NCI-H187 (cell line): ENCODE results near the gene GALNT12.

Experiments
- DNase-seq, 2 experiments: peaks; one replicate each; lab custom pipeline; 2025; lab: John Stamatoyannopoulos, UW

GALNT12 gene, protein sequence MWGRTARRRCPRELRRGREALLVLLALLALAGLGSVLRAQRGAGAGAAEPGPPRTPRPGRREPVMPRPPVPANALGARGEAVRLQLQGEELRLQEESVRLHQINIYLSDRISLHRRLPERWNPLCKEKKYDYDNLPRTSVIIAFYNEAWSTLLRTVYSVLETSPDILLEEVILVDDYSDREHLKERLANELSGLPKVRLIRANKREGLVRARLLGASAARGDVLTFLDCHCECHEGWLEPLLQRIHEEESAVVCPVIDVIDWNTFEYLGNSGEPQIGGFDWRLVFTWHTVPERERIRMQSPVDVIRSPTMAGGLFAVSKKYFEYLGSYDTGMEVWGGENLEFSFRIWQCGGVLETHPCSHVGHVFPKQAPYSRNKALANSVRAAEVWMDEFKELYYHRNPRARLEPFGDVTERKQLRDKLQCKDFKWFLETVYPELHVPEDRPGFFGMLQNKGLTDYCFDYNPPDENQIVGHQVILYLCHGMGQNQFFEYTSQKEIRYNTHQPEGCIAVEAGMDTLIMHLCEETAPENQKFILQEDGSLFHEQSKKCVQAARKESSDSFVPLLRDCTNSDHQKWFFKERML

DNA sequence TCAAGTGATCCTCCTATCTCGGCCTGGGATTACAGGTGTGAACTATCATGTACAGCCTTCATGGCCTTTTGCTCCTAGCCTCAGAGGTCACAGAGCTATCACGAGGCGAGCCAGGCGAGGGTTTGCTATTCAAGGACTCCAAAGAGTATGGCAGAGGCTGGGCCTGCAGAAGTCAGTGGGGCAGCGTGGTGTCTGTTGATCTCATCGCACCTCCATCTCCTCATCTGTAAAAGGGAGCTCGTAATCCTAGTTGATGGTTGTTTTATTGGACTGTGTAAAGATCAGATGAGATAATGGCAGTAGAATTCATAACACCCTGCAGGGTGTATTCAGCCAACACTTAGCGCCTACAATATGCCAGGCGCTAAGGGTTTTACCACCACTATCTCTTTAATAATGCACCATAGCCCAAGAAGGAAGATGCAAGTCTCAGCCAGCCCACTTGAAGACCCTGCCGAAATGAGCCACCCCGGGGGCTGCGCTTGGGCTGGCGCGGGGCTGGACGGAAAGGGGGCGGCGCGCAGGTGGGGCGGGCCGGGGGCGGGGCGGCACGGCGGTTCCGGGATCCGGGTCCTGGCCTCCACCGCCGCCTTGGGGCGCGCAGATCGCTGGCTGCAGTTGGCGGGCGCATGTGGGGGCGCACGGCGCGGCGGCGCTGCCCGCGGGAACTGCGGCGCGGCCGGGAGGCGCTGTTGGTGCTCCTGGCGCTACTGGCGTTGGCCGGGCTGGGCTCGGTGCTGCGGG lies at the start of gene GALNT12:
TSS of gene GALNT12 (plus strand) at position 601 of the 744 bp plus-strand sequence. CDS start at position 630, 29 bp downstream.
- DNase-seq: no peak

DNA sequence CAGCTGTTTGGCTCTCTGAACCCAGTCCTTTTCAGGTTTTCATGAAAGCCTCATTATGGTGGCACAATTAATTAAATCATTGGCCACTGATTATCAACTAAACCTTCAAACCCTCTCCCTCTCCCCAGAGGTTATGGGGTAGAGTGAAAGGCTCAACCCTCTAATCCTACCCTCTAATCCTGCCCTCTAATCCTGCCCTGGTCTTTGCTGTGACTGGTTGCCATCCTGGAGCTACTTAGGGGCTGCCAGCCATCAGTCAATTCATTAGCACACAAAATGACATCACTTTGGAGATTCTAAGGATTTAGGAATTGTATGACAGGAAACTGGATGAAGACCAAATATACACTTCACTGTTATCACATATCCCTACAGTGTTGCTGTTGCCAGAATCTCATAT lies 47.2 kb upstream of the GALNT12 start:
- no peak for DNase-seq

DNA sequence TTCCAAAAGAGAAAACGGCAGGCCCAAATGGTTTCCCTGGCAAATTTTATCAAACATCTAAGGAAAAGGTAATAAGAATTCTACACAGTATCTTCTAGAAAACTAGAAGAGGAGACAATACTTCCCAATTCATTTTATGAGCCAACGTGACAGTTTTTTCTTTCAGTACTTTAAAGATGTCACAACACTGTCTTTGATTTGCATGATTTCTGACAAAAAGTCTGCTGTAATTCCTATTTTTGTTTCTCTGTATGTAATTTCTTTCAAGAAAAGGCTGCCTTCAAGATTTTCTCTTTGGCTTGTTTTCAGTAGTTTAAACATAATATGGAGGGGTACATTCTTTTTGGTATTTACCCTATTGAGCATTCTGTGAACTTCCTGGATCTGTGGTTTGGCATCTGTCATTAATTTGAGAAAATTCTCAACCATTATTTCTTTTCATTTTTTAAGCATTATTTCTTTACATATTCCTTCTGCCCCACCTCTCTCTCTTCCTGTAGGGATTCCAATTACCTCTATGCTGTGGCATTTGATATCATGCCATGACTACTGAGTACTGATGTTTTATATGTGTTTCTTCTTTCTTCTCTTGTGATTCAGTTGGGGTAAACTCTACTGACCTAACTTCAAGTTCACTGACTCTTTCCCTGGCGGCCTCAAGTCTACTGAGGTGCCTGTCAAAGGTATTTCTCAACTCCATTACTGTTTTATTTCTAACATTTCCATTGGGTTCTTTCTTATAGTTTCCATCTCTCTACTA lies 43.3 kb upstream of the GALNT12 start:
- DNase-seq: no peak

DNA sequence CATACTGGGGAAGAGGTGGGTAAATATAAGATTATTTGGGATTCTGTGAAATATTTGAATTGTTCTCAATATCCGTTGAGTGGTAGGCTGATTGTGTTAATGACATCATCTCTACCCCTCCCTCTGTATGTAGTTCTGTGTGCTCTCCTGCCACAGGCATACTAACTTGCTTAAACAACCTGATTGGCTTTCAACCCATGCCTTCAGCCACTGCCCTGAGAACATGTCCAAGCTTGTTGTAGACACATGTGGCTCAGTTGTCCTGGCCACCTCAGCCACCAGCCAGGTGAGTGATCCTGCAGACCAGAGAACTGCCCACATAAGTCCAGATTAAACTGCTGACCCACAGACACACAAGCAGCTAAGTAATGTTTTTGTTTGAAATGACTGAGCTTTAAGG lies 42.2 kb upstream of the GALNT12 start:
- no peak for DNase-seq

DNA sequence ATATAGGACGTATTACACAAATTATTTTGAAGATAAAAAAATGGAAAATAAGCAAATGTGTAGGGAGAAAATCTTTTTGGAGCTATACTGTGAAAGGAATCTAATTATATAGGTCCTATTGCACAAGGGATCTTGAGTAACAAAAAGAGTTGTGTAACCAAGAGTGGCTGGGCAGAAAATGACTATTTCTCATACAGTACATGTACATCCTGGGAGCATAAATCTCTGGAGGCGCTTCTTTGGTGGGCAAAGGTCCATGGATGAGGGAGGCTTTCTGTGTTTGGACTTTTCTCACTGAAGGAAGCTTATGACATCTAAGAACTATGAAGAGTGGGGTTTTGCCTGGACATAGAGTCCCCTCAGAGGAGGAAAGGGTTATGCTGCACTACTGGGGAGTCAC lies 40.9 kb upstream of the GALNT12 start:
- DNase-seq: no peak

DNA sequence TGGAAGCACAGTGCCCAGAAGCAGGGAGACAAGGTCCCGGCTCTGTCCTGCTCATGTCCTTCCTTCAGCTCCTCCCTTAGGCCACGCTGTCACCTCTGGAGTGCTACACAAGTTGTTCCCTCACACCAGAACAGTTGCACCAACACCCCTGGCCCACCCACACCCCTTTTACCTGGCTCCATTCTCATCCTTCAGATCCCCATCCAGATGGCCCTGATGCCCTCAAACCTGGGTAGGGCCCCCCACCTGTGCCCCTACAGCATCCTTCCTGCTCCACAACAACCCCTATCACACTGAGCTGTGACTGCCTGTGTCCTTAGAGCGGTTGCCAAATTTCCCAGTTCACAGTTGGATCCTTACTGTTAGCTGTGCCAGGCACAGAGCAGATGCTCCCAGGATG lies 40.3 kb upstream of the GALNT12 start:
- no peak for DNase-seq

DNA sequence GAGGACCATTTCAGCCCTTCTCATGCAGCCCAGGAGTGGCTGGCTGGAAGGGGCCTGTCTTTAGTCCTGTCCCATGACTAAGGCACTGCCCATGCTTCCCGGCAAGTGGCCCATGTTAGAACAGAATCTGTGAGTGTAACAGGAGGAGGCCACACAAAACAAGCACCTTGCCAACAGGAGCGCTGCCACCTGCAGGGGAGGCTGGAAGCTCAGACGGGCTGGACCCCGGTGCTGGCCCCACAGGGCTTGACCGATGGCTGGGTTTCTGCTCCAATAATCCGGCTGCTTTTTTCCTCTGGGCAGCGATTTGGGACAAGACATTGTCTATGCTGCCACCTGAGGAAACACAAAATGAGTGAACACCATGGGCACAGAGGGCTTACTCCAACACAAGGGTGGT lies 39.6 kb upstream of the GALNT12 start:
- DNase-seq: no peak

DNA sequence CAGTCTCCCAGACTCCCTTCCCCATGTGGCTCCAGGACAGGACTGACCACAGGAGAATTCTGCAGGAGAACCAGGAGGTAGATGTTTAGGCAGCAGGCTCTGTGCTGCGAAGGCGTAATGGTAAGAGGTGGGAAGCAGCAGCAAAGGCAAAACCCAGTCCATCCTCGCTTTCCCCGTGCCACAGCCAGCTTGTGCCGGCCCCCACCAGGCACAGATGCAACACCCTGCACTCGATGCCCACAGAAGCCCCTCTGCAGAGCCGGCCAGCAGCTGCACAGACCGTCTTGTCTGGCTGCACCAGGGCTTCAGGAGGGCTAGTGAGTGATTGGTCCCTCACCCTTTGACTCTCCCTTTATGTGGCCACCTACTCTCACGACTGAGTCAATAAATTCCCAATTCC lies 39.1 kb upstream of the GALNT12 start:
- no peak for DNase-seq

DNA sequence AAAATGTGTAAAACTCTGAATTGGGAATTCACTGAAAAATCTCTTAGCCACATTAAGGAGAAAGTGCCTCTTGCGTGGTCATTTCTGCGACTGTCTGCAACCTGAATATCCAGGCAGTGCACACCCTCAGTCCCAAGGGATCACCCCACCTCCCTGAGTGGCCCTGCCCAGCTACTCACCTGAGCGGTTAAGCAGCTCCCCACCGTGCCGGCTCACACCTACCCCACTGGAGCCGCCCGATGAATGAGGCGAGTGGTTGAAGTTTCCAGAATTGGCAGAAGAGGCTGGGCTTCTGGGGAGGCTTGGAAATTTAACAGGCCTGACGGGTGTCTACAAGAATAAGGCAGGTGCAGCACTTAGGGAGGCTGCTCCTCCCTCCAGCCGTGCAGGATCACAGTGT lies 36.8 kb upstream of the GALNT12 start:
- DNase-seq: no peak

DNA sequence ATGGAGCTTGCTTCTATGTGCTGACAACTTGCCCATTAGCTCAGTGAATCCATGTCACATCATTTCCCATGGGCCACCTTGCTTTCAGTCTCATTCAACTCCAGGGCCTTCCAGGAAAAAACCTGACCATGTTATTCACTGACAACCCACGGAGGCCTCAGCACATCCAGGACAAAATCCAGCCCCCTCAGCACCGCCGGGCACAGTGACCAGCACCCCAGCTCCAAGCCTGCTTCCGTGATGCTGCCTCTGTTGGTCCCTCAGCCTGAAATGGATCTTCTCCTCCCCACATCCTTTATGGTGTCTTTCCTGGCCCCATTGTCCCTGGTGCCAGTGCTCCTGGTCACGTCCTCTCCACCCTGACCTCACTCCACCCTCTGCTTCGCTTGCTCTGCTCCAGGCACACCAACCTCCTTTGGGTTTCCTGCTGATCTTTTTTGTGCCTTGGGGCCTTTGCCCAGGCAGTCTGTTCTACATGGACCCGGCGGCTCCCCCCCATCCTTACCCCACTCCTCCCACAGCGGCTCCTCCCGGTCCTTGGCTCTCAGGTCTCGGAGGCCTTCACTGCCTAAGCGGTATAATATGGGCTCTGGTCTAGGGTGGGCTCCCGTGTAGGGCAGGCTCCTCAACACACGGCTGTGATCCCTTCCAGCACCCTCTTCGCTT lies 36.1 kb upstream of the GALNT12 start:
- DNase-seq: no peak

DNA sequence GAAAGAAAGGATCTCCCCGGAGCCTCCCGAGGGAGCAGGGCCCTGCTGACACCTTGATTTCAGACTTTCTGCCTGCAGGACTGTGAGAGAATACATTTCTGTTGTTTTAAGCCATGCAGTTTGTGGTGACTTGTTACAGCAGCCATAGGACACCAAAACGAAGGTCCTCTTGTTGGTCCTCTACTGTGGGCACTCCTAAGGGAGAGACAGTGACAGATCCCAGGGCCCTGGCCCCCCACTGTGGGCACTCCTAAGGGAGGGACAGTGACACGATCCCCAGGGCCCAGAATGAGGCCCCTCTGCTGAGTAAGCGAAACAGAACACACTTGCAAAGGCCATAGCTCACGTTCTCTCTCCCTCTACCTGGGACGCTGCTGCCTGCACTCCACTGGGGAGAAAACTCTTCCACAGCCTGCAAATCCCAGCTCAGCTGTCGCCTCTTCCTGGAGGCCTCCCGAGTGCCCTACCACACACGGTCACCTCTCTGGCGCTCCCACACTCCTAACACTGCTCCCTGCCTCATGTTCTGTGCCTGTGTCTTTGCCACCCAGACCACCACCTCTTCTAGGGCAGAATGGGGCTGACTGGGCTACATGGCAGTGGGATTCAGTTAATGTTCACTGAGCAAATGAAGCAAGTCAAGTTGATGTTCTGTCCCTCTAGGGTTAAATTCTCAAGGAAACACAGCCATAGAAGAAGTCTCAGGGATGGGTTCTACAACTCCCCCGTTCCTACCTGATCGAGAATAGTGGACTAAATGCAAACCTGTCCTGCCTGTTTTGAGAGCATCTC lies 34.9 kb upstream of the GALNT12 start:
- DNase-seq: no peak

DNA sequence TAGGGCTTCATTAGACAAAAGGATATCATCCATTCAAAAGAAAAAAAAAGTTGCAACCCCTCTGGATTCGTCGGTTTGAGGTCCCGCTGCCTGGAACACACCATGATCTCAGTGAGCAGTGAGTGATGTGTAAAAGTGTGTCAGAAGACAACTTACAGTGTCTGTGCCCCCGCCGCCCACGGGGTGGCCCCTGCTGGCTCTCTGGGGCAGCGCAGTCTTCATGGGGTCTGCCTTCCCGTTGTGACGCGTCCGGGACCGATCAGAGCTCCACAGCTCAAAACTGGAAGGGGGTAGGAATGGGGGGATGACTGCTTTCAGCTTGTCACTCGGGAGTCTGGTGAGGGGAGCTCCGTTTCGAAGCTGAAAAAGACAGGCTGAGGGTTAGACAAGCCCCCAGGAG lies 33.7 kb upstream of the GALNT12 start:
- no peak for DNase-seq

DNA sequence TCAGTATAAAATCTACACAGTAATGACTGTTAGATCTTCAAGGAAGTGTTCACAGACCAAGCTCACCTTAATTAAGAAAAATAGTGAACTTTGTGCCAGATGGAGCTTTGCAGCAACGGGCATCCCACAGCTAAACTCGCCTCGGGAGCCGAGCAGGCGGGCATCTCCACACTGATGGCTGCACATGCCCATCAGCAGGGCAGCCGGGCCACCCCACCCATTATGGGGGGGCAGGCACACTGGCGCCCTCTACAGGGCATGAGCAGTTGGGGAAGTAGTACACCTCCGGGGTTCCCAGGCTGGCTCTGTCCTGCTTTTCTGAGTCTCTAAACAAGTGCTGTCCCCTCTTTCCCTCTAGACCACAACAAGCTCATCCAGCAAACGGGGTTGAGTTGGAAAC lies 32.7 kb upstream of the GALNT12 start:
- DNase-seq: no peak

DNA sequence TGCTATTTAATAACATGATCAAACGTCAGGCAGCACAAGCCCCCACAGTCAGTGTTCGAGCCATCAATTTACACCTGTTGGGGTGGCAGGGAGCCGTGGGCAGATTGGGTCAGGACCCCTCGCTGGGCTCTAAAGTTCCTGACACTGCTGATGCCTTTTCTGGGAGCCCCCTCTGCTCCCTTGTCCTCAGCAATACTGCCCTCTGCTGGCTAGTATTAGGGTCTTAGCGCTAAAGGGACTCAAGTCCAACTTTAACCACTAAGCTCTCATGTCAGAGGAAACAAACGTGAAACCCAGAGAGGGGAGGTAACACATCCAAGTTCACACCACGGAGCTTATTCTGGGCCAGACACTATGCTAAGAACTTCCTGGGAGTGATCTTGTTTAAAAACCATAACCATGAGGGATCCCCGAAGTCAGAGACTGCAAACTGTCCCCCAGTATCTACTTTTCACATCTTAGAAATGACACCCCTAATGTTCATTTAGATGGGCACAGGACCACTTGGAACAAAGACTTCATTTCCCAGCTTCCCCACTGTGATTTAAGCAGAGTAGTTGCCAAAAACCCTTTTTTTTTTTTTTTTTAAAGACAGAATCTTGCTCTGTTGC lies 31.5 kb upstream of the GALNT12 start:
- DNase-seq: peak in 1 of 2 experiments; percentile 23

DNA sequence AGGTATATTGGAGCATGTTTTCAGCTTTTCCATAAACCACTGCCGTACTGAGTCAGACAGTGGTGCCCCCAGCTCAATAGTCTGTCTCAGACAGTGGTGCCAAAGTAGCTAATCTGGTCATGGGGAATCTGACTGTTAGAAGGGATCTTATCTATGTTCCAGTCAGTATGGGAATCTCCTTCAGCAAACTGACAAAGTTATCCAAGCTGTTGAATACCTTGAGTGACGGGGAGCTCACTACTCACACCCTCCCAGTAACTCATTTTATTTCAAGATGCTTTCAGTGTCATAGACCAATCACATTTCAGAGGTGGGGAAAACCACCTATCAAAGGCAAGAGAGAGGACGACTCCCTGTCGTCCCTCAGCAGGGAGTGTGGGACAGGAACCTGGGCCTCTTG lies 29.9 kb upstream of the GALNT12 start:
- no peak for DNase-seq

DNA sequence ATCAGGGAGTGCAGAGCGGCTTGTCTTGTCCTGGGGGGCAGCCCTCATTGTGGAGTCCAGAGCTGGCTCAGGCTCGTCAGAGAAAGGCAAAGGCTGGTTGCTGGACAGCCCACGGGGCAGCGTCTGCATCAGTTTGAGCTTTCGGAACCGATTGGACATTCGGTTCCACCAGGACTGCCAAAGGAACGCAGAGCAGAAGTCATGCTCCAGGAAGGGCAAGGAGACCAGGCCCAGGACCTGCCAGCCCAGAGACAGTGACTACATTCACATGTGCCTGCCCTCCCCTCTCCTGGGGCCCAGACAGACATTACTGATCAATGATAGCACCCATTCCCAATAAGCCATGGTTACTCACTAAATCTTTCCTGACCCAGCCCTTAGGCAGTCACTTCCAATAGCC lies 29.2 kb upstream of the GALNT12 start:
- DNase-seq: no peak

DNA sequence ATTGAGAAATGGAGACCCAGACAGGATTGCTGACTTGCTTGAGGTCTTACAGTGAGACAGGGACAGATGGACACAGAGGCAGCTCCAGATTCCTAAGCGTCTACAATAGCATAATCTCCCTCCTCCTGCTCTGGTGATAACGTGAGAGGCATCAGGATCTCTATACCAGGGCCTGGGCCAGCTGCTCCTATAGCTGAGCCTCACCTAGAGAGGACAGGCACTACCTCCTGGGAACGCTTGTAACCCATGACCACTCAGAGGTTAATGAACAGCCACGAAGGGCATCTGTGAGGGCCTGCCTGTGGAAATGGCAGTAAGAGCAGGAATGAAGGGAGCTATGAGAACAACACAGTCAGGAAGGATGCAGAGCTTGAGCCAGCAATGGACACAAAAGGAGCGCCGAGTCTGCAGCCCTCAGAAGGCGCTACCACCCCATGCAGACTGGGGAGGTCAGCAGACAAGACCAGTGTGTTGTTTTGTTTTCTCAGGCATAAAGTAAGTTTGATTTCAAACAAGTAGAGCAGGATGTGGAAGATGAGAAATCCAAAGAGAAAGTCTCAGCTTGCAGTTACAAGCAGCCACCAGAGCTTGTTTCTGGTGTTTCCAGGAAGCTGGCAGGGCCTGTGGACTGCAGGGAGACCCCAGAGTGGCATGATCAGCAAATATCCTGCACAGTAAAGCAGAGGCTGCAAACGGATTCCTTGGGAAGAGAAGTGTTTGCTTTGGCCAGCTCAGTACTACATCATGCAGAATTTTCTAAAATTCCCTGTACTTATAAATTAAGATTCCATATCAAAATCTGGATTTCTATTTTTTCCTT lies 28.5 kb upstream of the GALNT12 start:
- DNase-seq: no peak

DNA sequence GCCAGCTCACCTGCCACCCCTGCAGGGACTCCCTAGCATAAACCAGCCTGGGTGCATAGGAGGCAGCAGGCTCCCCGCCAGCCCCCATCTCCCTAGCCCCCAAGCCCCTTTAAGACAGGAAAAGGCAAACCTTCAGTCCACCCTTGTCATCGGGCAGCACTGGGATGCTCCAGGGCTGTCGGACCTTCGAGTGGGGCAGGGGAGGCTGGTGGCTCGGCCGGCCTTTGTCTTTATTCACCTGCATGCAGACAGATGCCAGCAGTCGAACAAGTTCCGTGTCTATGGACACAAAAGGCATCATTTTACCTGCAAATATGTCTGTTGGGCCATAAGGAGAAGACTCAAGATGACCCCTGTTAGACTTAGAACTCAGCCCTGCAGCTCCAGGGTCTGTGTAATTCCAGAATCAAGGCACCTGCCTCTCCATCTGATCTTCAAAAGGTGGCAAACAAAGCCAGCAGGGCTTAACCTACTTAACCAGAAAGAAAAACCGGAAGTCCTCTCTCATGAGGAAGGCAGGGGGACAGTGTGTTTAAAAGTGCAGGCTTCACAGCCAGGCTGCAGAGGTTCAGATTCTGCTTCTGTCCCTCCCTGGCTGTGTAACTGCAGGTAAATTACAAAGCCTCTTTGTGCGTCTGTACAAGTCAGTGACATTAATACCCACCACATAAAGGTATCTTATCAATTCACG lies 27.3 kb upstream of the GALNT12 start:
- no peak for DNase-seq
